Measurements from ENCODE around the gene ANKS1B.
"Not testable (repeated sequence)": the region's sequence is repeated elsewhere in the genome, so short reads cannot be mapped to it uniquely, and the experiment has no call there.

The ANKS1B gene

GRCh38 chr12:99039367-99040120 is 945.2 kb downstream of the ANKS1B start:
- in situ Hi-C loops (cut with MboI; ENCODE audit: low sequenced_read_pairs), result no loop called here

GRCh38 chr12:99036566-99036965 is 948.2 kb downstream of the ANKS1B start:
- in situ Hi-C loops (cut with MboI; ENCODE audit: low sequenced_read_pairs), result no loop called here

- in situ Hi-C loops (cut with MboI; ENCODE audit: low sequenced_read_pairs), result no loop called here
Measured at GRCh38 chr12:99035803-99036202, 948.9 kb downstream of the ANKS1B start.

- in situ Hi-C loops (cut with MboI; ENCODE audit: low sequenced_read_pairs), result not testable (repeated sequence)
Measured at GRCh38 chr12:99034201-99034600, 950.5 kb downstream of the ANKS1B start.

- in situ Hi-C loops (cut with MboI; ENCODE audit: low sequenced_read_pairs), result no loop called here
Measured at GRCh38 chr12:99029511-99030271, 955.0 kb downstream of the ANKS1B start.

GRCh38 chr12:99027461-99027860 is 957.3 kb downstream of the ANKS1B start:
- in situ Hi-C loops (cut with MboI; ENCODE audit: low sequenced_read_pairs), result no loop called here

GRCh38 chr12:99027055-99027393 is 957.7 kb downstream of the ANKS1B start:
- in situ Hi-C loops (cut with MboI; ENCODE audit: low sequenced_read_pairs), result no loop called here

- in situ Hi-C loops (cut with MboI; ENCODE audit: low sequenced_read_pairs), result no loop called here
Measured at GRCh38 chr12:99026332-99027054, 958.2 kb downstream of the ANKS1B start.

GRCh38 chr12:99024870-99025269 is 959.9 kb downstream of the ANKS1B start:
- in situ Hi-C loops (cut with MboI; ENCODE audit: low sequenced_read_pairs), result no loop called here

- in situ Hi-C loops (cut with MboI; ENCODE audit: low sequenced_read_pairs), result no loop called here
Measured at GRCh38 chr12:99024191-99024590, 960.5 kb downstream of the ANKS1B start.

- in situ Hi-C loops (cut with MboI; ENCODE audit: low sequenced_read_pairs), result no loop called here
Measured at GRCh38 chr12:99020871-99021270, 963.9 kb downstream of the ANKS1B start.

- in situ Hi-C loops (cut with MboI; ENCODE audit: low sequenced_read_pairs), result no loop called here
Measured at GRCh38 chr12:99019798-99020197, 964.9 kb downstream of the ANKS1B start.

GRCh38 chr12:99017971-99018370 is 966.8 kb downstream of the ANKS1B start:
- in situ Hi-C loops (cut with MboI; ENCODE audit: low sequenced_read_pairs), result no loop called here

GRCh38 chr12:99009654-99010296 is 975.0 kb downstream of the ANKS1B start:
- in situ Hi-C loops (cut with MboI; ENCODE audit: low sequenced_read_pairs), result no loop called here

GRCh38 chr12:99005601-99006000 is 979.1 kb downstream of the ANKS1B start:
- in situ Hi-C loops (cut with MboI; ENCODE audit: low sequenced_read_pairs), result no loop called here

GRCh38 chr12:99004799-99005466 is 979.8 kb downstream of the ANKS1B start:
- in situ Hi-C loops (cut with MboI; ENCODE audit: low sequenced_read_pairs), result no loop called here

GRCh38 chr12:99002731-99003130 is 982.0 kb downstream of the ANKS1B start:
- in situ Hi-C loops (cut with MboI; ENCODE audit: low sequenced_read_pairs), result no loop called here

- in situ Hi-C loops (cut with MboI; ENCODE audit: low sequenced_read_pairs), result no loop called here
Measured at GRCh38 chr12:99002156-99002555, 982.6 kb downstream of the ANKS1B start.

- in situ Hi-C loops (cut with MboI; ENCODE audit: low sequenced_read_pairs), result no loop called here
Measured at GRCh38 chr12:98999559-98999958, 985.2 kb downstream of the ANKS1B start.

GRCh38 chr12:98998697-98999299 is 985.9 kb downstream of the ANKS1B start:
- in situ Hi-C loops (cut with MboI; ENCODE audit: low sequenced_read_pairs), result no loop called here
